ENCODE data around the gene SLC22A7. TPM values are rescaled to one million over a fixed set of nuclear protein-coding genes. Genes with fewer than 3 reads are reported as not detected.

SLC22A7 gene
- total RNA-seq, 3 donors from 2014 or later (not counting 1 experiment from before 2014, with no cell fraction given) = not detected

DNA sequence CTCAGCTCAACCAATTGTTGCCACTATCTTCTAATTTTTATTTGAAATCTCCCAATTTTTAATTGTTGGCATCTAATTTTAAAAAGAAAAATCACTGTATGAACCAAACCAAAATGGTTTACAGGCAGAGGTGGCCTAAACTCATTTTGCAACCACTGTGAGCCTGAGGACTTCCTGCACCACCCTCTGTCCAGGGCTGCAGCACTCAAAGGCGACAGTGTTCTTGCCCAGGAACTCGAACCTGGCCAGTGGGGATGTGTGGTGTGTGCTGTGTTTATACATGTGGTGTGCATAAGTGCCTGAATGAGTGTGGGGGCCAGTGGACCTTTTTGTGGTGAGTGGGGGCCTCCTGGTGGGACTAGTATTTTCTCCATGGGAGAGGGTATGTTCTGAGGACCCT lies 24.4 kb upstream of the SLC22A7 start:
- no peak overlapping the region for H3K4me3 ChIP-seq (ENCODE audit: low read length)
- ATAC-seq (no peak), DNase-seq (no peak)
- Mint-ChIP-seq H3K9me3 (no peaks in the 10 kb centered on the region), H3K27me3 (ENCODE audit: low read depth in 2 of 2) (peaks cover 28 to 37% of the 10 kb centered on the region in 2 donors), H3K36me3 (no peaks in the 10 kb centered on the region), H3K4me1 (peaks cover 16 to 42% of the 10 kb centered on the region in 2 donors), H3K27ac (no peak overlapping the region), H3K4me3 (peak overlapping the region; percentile 22)
- H3K9me3 ChIP-seq (ENCODE audit: control insufficient read depth, insufficient read depth, low read length) = no peaks in the 10 kb centered on the region
- intact Hi-C loops (cut with micrococcal nuclease) = no loop called here
- TF ChIP-seq, protein P1, sequence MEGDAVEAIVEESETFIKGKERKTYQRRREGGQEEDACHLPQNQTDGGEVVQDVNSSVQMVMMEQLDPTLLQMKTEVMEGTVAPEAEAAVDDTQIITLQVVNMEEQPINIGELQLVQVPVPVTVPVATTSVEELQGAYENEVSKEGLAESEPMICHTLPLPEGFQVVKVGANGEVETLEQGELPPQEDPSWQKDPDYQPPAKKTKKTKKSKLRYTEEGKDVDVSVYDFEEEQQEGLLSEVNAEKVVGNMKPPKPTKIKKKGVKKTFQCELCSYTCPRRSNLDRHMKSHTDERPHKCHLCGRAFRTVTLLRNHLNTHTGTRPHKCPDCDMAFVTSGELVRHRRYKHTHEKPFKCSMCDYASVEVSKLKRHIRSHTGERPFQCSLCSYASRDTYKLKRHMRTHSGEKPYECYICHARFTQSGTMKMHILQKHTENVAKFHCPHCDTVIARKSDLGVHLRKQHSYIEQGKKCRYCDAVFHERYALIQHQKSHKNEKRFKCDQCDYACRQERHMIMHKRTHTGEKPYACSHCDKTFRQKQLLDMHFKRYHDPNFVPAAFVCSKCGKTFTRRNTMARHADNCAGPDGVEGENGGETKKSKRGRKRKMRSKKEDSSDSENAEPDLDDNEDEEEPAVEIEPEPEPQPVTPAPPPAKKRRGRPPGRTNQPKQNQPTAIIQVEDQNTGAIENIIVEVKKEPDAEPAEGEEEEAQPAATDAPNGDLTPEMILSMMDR (IDR thresholded peaks at IDR 0.05) = no peak
- 43% methylated on average over 2 of the region's 2 CpGs for WGBS (ENCODE audit: insufficient coverage)
- no peak overlapping the region for H3K27ac ChIP-seq (ENCODE audit: low read length)
- H3K27me3 ChIP-seq (ENCODE audit: control insufficient read depth, insufficient read depth, low read length) = peaks cover 28% of the 10 kb centered on the region
- no peaks in the 10 kb centered on the region for H3K36me3 ChIP-seq (ENCODE audit: control insufficient read depth, insufficient read depth, low read length)
- peaks cover 37% of the 10 kb centered on the region for H3K4me1 ChIP-seq (ENCODE audit: control insufficient read depth, insufficient read depth, low read length)

DNA sequence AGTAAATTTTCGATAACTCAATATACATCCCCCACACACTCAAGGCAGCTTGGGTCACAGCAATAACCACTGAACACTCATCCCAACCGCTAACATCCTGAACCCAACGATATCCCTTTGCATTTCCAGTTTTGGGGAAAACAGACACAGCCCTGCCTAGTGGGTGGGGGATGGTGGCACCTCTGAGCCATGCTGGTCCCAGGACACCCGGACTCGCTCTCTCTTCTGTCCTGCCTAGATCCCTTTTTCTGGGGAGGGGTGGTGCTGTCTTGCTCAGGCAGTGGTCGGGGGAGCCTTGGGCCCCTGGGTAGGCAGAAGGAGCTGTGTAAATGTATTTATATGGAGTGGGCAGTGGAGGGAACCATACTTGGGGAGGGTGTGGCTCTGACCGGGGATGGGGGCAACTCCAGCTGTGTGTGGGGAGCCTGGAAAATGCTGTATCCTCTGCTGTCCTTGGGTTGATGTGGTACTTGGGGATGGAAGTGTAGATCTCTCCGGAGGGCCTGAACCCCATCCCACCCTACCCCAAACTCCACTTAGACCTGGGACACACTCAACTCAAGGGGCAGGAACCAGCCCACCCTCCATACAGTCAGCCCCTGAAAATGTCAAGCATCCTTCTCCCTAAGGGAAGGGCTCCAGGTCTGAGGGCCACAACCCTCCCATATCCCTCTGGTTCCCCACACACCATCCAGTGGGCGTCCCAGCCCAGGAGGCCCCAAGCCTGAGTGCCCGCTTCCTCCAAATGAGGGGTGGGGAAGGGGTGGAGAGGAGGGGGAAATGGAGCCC lies 23.7 kb upstream of the SLC22A7 start:
- TF ChIP-seq, protein P1 (IDR thresholded peaks at IDR 0.05) = no peak
- Mint-ChIP-seq H3K9me3 (no peaks in the 10 kb centered on the region), H3K36me3 (no peaks in the 10 kb centered on the region), H3K4me1 (peaks cover 10 to 36% of the 10 kb centered on the region in 2 donors), H3K27me3 (ENCODE audit: low read depth in 2 of 2) (peaks cover 23 to 32% of the 10 kb centered on the region in 2 donors), H3K4me3 (peak overlapping the region; percentile 75), H3K27ac (no peak overlapping the region)
- no peak for DNase-seq
- 76% methylated on average over 7 of the region's 10 CpGs for WGBS (ENCODE audit: insufficient coverage)
- H3K27me3 ChIP-seq (ENCODE audit: control insufficient read depth, insufficient read depth, low read length) = peaks cover 23% of the 10 kb centered on the region
- H3K27ac ChIP-seq (ENCODE audit: low read length) = no peak overlapping the region
- H3K36me3 ChIP-seq (ENCODE audit: control insufficient read depth, insufficient read depth, low read length) = no peaks in the 10 kb centered on the region
- H3K4me1 ChIP-seq (ENCODE audit: control insufficient read depth, insufficient read depth, low read length) = peaks cover 32% of the 10 kb centered on the region
- no peak for ATAC-seq
- intact Hi-C loops (cut with micrococcal nuclease) = no loop called here
- H3K9me3 ChIP-seq (ENCODE audit: control insufficient read depth, insufficient read depth, low read length) = no peaks in the 10 kb centered on the region
- H3K4me3 ChIP-seq (ENCODE audit: low read length) = no peak overlapping the region

DNA sequence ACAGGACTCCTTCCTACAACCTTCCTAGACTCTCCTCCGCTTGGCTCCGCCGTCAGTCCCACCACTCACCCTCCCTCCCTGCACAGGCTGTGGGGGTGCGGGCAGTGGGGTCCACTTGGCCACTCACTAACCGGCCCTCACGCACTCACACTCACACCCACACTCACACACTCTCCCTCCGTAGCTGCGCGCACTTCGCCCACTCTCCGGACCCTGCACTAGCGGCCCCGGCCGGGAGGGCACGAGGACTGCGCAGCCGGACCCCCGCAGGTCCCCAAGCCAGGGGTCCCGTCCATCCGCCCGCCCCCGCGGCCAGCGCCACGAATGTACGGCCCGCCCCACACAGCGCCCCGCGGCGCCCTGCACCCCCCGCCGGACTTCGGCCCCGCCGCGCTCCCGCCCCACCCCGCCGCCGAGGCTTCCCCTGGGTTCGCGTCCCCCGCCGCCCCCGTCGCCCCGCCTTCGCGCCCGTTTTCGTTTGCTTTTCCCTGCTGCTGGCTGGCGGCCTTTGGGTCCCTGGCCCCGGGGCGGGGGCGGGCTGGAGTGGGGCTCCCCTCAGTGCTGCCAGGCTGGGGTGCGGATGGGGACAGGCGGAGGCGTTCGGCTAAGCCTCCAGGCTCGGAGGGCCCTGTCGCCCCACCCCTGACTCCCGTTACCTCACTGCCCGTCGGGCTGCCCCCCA lies 23.0 kb upstream of the SLC22A7 start:
- Mint-ChIP-seq H3K27me3 (ENCODE audit: low read depth in 2 of 2) (peaks cover 23 to 29% of the 10 kb centered on the region in 2 donors), H3K36me3 (no peaks in the 10 kb centered on the region), H3K27ac (no peak overlapping the region), H3K4me1 (peaks cover 10 to 32% of the 10 kb centered on the region in 2 donors), H3K9me3 (no peaks in the 10 kb centered on the region), H3K4me3 (peak overlapping the region; percentile 75)
- Histone ChIP-seq H3K27ac (ENCODE audit: low read length) (no peak overlapping the region), H3K36me3 (ENCODE audit: control insufficient read depth, insufficient read depth, low read length) (no peaks in the 10 kb centered on the region), H3K4me3 (ENCODE audit: low read length) (peak overlapping the region; percentile 24), H3K9me3 (ENCODE audit: control insufficient read depth, insufficient read depth, low read length) (no peaks in the 10 kb centered on the region), H3K27me3 (ENCODE audit: control insufficient read depth, insufficient read depth, low read length) (peaks cover 20% of the 10 kb centered on the region), H3K4me1 (ENCODE audit: control insufficient read depth, insufficient read depth, low read length) (peaks cover 25% of the 10 kb centered on the region)
- intact Hi-C loops (cut with micrococcal nuclease) = no loop called here
- DNase-seq (peak in 1 of 2 donors; percentile 50), ATAC-seq (peak in 2 of 3 donors; percentile 45 to 52)
- TF ChIP-seq, protein P1 (IDR thresholded peaks at IDR 0.05) = no peak
- 6% methylated on average over 65 of the region's 65 CpGs for WGBS (ENCODE audit: insufficient coverage)

All from natural killer cell (primary cell).